HEK293 (cell line): ENCODE results near the gene STYX.
A peak's percentile ranks its signal among the peaks of the same experiment; 100 is the strongest.

Source experiments
- EGR2 ChIP-seq: fragments of 450-650 bp; formaldehyde crosslinking; IDR thresholded peaks from 2 replicates; pipeline ENCODE4 v1.5.1; 2016; ENCODE audit warnings: low read depth, missing biosample characterization, missing genetic modification characterization
- HOXA7 ChIP-seq: sonication (generic); formaldehyde crosslinking; IDR thresholded peaks from 2 replicates; pipeline ENCODE4 v1.8.1; 2022; ENCODE audit warnings: missing genetic modification reagents, borderline replicate concordance
- MEIS1 ChIP-seq: sonication (generic); formaldehyde crosslinking; IDR thresholded peaks from 2 replicates; pipeline ENCODE4 v1.8.1; 2022; ENCODE audit warnings: missing genetic modification reagents, mild to moderate bottlenecking, borderline replicate concordance
- PRDM1 ChIP-seq: fragments of 450-650 bp; formaldehyde crosslinking; IDR thresholded peaks from 2 replicates; pipeline ENCODE4; 2016; ENCODE audit warnings: missing biosample characterization, missing genetic modification characterization
- SP2 ChIP-seq: fragments of 450-650 bp; formaldehyde crosslinking; IDR thresholded peaks from 2 replicates; pipeline ENCODE4 v1.5.1; 2016; ENCODE audit warnings: missing biosample characterization, missing genetic modification characterization
- ZBTB7A ChIP-seq: fragments of 450-650 bp; formaldehyde crosslinking; IDR thresholded peaks from 2 replicates; pipeline ENCODE4 v1.5.1; 2016; ENCODE audit warnings: low read depth, missing biosample characterization, missing genetic modification characterization
- ZBTB8A ChIP-seq: fragments of 450-650 bp; formaldehyde crosslinking; IDR thresholded peaks from 2 replicates; pipeline ENCODE4 v1.5.1; 2016; ENCODE audit warnings: missing biosample characterization, missing genetic modification characterization
- ZNF140 ChIP-seq: fragments of 450-650 bp; formaldehyde crosslinking; IDR thresholded peaks from 2 replicates; pipeline ENCODE4 v1.5.1; 2016; ENCODE audit warnings: missing biosample characterization, missing genetic modification characterization
- ZNF155 ChIP-seq: fragments of 450-650 bp; formaldehyde crosslinking; IDR thresholded peaks from 2 replicates; pipeline ENCODE4 v1.5.1; 2016; ENCODE audit warnings: missing biosample characterization, missing genetic modification characterization
- ZNF239 ChIP-seq: fragments of 450-650 bp; formaldehyde crosslinking; IDR thresholded peaks from 2 replicates; pipeline ENCODE4 v1.5.1; 2016; ENCODE audit warnings: missing biosample characterization, missing genetic modification characterization
- ZNF521 ChIP-seq: fragments of 450-650 bp; formaldehyde crosslinking; IDR thresholded peaks from 2 replicates; pipeline ENCODE4 v1.5.1; 2017; ENCODE audit warnings: missing biosample characterization, mild to moderate bottlenecking, missing genetic modification characterization
- ZNF558 ChIP-seq: fragments of 450-650 bp; formaldehyde crosslinking; IDR thresholded peaks from 2 replicates; pipeline ENCODE4 v1.5.1; 2016; ENCODE audit warnings: missing biosample characterization, missing genetic modification characterization
- ZNF571 ChIP-seq: fragments of 450-650 bp; formaldehyde crosslinking; IDR thresholded peaks from 2 replicates; pipeline ENCODE4 v1.5.0; 2017; ENCODE audit warnings: missing biosample characterization, missing genetic modification characterization
- ZNF596 ChIP-seq: fragments of 450-650 bp; IDR thresholded peaks from 2 replicates; pipeline ENCODE4 v1.5.0; 2018; ENCODE audit warnings: missing biosample characterization, mild to moderate bottlenecking, missing genetic modification characterization, moderate library complexity
- ZNF623 ChIP-seq: fragments of 450-650 bp; formaldehyde crosslinking; IDR thresholded peaks from 2 replicates; pipeline ENCODE4 v1.5.1; 2016; ENCODE audit warnings: missing biosample characterization, missing genetic modification characterization
- ZNF626 ChIP-seq: fragments of 450-650 bp; sonication (Bioruptor Pico); formaldehyde crosslinking; IDR thresholded peaks from 2 replicates; pipeline ENCODE4 v1.5.1; 2018; ENCODE audit warnings: missing biosample characterization, missing genetic modification characterization, inconsistent platforms
- ZNF658 ChIP-seq: fragments of 450-650 bp; formaldehyde crosslinking; IDR thresholded peaks from 2 replicates; pipeline ENCODE4; 2016; ENCODE audit warnings: missing biosample characterization, missing genetic modification characterization
- ZNF660 ChIP-seq: fragments of 450-650 bp; IDR thresholded peaks from 2 replicates; pipeline ENCODE4 v1.5.1; 2018; ENCODE audit warnings: missing biosample characterization, mild to moderate bottlenecking, missing genetic modification characterization
- ZNF776 ChIP-seq: fragments of 450-650 bp; formaldehyde crosslinking; IDR thresholded peaks from 2 replicates; pipeline ENCODE4 v1.5.0; 2017; ENCODE audit warnings: missing biosample characterization, missing genetic modification characterization, borderline replicate concordance
- ZNF843 ChIP-seq: fragments of 450-650 bp; formaldehyde crosslinking; IDR thresholded peaks from 2 replicates; pipeline ENCODE4 v1.5.1; 2016; ENCODE audit warnings: missing biosample characterization, missing genetic modification characterization
- TF ChIP-seq, protein P1 (sequence below): fragments of 450-650 bp; formaldehyde crosslinking; IDR thresholded peaks from 2 replicates; pipeline ENCODE4 v1.5.1; 2016; ENCODE audit warnings: missing biosample characterization, missing genetic modification characterization
- TF ChIP-seq, protein P2 (sequence below): fragments of 450-650 bp; formaldehyde crosslinking; IDR thresholded peaks from 2 replicates; pipeline ENCODE4 v1.5.1; 2016; ENCODE audit warnings: missing biosample characterization, missing genetic modification characterization
- TF ChIP-seq, protein P3 (sequence below): fragments of 450-650 bp; formaldehyde crosslinking; IDR thresholded peaks from 2 replicates; pipeline ENCODE4 v1.5.1; 2017; ENCODE audit warnings: missing biosample characterization, missing genetic modification characterization
- TF ChIP-seq, protein P4 (sequence below): fragments of 450-650 bp; formaldehyde crosslinking; IDR thresholded peaks from 2 replicates; pipeline ENCODE4 v1.5.1; 2016; ENCODE audit warnings: missing biosample characterization, missing genetic modification characterization
- TF ChIP-seq, protein P5 (sequence below): fragments of 450-650 bp; formaldehyde crosslinking; IDR thresholded peaks from 2 replicates; pipeline ENCODE4 v1.5.1; 2016; ENCODE audit warnings: missing biosample characterization, missing genetic modification characterization
- TF ChIP-seq, protein P6 (sequence below): fragments of 450-650 bp; formaldehyde crosslinking; IDR thresholded peaks from 2 replicates; pipeline ENCODE4 v1.5.1; 2016; ENCODE audit warnings: missing biosample characterization, missing genetic modification characterization

Gene STYX

DNA sequence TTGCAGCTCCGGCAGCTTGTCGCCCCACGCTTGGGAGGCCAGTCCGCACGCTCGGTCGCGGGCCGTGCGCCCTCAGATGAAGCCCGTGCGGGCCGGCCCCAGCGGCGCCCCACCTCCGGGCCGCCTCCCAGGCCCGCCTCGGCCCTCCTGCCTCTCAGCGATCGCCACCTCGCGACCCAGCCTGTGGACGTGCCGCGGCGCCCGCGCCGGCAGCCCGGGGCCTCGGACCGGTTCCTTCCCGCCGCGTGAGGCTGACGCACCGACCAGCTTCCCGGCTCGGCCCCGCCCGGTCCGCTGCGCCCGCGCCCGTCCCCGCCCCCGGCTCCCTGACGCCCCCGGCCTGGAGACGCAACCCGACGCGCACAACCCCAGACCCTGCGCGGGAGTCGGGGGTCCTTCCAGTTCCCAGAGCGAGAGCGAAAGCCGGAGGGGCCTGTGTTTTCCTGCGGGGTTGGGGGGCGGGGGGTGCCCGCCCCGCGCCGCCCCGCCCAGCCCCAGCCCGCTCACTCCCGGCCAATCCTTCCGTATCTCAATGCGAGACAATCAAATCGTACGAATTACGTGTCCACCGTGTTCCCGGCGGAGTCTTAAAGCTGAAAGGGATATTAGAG is 34.4 kb upstream of the STYX start, which contains the start of gene ERO1A (continued):
- TF ChIP-seq PRDM1 (tag by site-specific recombination): no peak
- TF ChIP-seq ZNF239 (tag by site-specific recombination): no peak
- no peak for TF ChIP-seq ZNF521
- TF ChIP-seq ZNF626: no peak
- TF ChIP-seq, protein P1, sequence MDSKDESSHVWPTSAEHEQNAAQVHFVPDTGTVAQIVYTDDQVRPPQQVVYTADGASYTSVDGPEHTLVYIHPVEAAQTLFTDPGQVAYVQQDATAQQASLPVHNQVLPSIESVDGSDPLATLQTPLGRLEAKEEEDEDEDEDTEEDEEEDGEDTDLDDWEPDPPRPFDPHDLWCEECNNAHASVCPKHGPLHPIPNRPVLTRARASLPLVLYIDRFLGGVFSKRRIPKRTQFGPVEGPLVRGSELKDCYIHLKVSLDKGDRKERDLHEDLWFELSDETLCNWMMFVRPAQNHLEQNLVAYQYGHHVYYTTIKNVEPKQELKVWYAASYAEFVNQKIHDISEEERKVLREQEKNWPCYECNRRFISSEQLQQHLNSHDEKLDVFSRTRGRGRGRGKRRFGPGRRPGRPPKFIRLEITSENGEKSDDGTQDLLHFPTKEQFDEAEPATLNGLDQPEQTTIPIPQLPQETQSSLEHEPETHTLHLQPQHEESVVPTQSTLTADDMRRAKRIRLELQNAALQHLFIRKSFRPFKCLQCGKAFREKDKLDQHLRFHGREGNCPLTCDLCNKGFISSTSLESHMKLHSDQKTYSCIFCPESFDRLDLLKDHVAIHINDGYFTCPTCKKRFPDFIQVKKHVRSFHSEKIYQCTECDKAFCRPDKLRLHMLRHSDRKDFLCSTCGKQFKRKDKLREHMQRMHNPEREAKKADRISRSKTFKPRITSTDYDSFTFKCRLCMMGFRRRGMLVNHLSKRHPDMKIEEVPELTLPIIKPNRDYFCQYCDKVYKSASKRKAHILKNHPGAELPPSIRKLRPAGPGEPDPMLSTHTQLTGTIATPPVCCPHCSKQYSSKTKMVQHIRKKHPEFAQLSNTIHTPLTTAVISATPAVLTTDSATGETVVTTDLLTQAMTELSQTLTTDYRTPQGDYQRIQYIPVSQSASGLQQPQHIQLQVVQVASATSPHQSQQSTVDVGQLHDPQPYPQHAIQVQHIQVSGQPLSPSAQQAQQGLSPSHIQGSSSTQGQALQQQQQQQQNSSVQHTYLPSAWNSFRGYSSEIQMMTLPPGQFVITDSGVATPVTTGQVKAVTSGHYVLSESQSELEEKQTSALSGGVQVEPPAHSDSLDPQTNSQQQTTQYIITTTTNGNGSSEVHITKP (tag by site-specific recombination): no peak
- TF ChIP-seq ZBTB7A (tag by site-specific recombination): no peak
- TF ChIP-seq, protein P2, sequence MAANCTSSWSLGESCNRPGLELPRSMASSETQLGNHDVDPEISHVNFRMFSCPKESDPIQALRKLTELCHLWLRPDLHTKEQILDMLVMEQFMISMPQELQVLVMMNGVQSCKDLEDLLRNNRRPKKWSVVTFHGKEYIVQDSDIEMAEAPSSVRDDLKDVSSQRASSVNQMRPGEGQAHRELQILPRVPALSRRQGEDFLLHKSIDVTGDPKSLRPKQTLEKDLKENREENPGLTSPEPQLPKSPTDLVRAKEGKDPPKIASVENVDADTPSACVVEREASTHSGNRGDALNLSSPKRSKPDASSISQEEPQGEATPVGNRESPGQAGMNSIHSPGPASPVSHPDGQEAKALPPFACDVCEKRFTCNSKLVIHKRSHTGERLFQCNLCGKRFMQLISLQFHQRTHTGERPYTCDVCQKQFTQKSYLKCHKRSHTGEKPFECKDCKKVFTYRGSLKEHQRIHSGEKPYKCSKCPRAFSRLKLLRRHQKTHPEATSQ (tag by site-specific recombination): no peak
- TF ChIP-seq, protein P3, sequence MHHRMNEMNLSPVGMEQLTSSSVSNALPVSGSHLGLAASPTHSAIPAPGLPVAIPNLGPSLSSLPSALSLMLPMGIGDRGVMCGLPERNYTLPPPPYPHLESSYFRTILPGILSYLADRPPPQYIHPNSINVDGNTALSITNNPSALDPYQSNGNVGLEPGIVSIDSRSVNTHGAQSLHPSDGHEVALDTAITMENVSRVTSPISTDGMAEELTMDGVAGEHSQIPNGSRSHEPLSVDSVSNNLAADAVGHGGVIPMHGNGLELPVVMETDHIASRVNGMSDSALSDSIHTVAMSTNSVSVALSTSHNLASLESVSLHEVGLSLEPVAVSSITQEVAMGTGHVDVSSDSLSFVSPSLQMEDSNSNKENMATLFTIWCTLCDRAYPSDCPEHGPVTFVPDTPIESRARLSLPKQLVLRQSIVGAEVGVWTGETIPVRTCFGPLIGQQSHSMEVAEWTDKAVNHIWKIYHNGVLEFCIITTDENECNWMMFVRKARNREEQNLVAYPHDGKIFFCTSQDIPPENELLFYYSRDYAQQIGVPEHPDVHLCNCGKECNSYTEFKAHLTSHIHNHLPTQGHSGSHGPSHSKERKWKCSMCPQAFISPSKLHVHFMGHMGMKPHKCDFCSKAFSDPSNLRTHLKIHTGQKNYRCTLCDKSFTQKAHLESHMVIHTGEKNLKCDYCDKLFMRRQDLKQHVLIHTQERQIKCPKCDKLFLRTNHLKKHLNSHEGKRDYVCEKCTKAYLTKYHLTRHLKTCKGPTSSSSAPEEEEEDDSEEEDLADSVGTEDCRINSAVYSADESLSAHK (tag by site-specific recombination): no peak
- TF ChIP-seq ZNF155 (tag by site-specific recombination): no peak
- TF ChIP-seq ZNF658 (tag by site-specific recombination): no peak
- no peak for TF ChIP-seq ZNF558
- TF ChIP-seq EGR2: no peak
- no peak for TF ChIP-seq ZNF776
- TF ChIP-seq ZNF623 (tag by site-specific recombination): no peak
- TF ChIP-seq, protein P4, sequence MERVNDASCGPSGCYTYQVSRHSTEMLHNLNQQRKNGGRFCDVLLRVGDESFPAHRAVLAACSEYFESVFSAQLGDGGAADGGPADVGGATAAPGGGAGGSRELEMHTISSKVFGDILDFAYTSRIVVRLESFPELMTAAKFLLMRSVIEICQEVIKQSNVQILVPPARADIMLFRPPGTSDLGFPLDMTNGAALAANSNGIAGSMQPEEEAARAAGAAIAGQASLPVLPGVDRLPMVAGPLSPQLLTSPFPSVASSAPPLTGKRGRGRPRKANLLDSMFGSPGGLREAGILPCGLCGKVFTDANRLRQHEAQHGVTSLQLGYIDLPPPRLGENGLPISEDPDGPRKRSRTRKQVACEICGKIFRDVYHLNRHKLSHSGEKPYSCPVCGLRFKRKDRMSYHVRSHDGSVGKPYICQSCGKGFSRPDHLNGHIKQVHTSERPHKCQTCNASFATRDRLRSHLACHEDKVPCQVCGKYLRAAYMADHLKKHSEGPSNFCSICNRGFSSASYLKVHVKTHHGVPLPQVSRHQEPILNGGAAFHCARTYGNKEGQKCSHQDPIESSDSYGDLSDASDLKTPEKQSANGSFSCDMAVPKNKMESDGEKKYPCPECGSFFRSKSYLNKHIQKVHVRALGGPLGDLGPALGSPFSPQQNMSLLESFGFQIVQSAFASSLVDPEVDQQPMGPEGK (tag by site-specific recombination): peak; percentile 92
- TF ChIP-seq ZBTB8A (tag by site-specific recombination): peak; percentile 67
- TF ChIP-seq, protein P5, sequence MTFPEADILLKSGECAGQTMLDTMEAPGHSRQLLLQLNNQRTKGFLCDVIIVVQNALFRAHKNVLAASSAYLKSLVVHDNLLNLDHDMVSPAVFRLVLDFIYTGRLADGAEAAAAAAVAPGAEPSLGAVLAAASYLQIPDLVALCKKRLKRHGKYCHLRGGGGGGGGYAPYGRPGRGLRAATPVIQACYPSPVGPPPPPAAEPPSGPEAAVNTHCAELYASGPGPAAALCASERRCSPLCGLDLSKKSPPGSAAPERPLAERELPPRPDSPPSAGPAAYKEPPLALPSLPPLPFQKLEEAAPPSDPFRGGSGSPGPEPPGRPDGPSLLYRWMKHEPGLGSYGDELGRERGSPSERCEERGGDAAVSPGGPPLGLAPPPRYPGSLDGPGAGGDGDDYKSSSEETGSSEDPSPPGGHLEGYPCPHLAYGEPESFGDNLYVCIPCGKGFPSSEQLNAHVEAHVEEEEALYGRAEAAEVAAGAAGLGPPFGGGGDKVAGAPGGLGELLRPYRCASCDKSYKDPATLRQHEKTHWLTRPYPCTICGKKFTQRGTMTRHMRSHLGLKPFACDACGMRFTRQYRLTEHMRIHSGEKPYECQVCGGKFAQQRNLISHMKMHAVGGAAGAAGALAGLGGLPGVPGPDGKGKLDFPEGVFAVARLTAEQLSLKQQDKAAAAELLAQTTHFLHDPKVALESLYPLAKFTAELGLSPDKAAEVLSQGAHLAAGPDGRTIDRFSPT (tag by site-specific recombination): no peak
- TF ChIP-seq ZNF843 (tag by site-specific recombination): no peak
- TF ChIP-seq ZNF596 (tag by site-specific recombination): no peak
- TF ChIP-seq ZNF660 (tag by site-specific recombination): 0 out of 2 replicates have a peak, but pooled peaks have one; percentile 34
- no peak for TF ChIP-seq ZNF571 (tag by site-specific recombination)
- TF ChIP-seq HOXA7 (CRISPR knock-in tag): no peak
- peak; percentile 57 for TF ChIP-seq SP2 (tag by site-specific recombination)
- no peak; the same call in 1 of the 2 replicates for TF ChIP-seq MEIS1 (CRISPR knock-in tag)
- TF ChIP-seq ZNF140 (tag by site-specific recombination): no peak
- TF ChIP-seq, protein P6, sequence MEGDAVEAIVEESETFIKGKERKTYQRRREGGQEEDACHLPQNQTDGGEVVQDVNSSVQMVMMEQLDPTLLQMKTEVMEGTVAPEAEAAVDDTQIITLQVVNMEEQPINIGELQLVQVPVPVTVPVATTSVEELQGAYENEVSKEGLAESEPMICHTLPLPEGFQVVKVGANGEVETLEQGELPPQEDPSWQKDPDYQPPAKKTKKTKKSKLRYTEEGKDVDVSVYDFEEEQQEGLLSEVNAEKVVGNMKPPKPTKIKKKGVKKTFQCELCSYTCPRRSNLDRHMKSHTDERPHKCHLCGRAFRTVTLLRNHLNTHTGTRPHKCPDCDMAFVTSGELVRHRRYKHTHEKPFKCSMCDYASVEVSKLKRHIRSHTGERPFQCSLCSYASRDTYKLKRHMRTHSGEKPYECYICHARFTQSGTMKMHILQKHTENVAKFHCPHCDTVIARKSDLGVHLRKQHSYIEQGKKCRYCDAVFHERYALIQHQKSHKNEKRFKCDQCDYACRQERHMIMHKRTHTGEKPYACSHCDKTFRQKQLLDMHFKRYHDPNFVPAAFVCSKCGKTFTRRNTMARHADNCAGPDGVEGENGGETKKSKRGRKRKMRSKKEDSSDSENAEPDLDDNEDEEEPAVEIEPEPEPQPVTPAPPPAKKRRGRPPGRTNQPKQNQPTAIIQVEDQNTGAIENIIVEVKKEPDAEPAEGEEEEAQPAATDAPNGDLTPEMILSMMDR (tag by site-specific recombination): no peak
